IMR-90 (cell line): ENCODE results near the gene RAMP3. TPM values are rescaled to one million over a fixed set of nuclear protein-coding genes. Genes with fewer than 3 reads are reported as not detected.

Experiments
- ATAC-seq: fragments of 200-7000 bp; cut with Tn5 transposase; 2 replicates; pipeline ENCODE4 v1.9.1; 2020; ENCODE audit warnings: low read depth, mild to moderate bottlenecking, moderate library complexity
- BruUV-seq: library from RNA; stranded (reverse); fragments of 400-500 nt; replicated peaks from 2 replicates; lab custom pipeline; 2021; lab: Mats Ljungman, UMichigan
- CTCF ChIA-PET: fragments of 300-600 bp; formaldehyde crosslinking; extraction: SDS; loops from one replicate; lab custom pipeline; 2021; ENCODE audit warnings: antibody characterized with exemption; lab: Yijun Ruan, JAX
- POLR2A ChIA-PET: fragments of 300-600 bp; sonication (Branson Sonifier 250); formaldehyde crosslinking; loops from one replicate; lab custom pipeline; 2022; ENCODE audit warnings: antibody characterized with exemption; ENCODE audit not compliant: unreplicated experiment; lab: Charles Lee
- DNase-seq: peaks from one replicate; pipeline ENCODE4 v3.0.0; 2013
- H2AFZ ChIP-seq: replicated peaks from 2 replicates; pipeline ENCODE3; 2013; ENCODE audit warnings: low read length, mild to moderate bottlenecking; ENCODE audit not compliant: poor library complexity
- H2AK5ac ChIP-seq: 2 replicates; pipeline ENCODE4 v1.6.1; 2013; ENCODE audit warnings: low read depth, low read length, inconsistent platforms
- H2AK9ac ChIP-seq: replicated peaks from 2 replicates; pipeline ENCODE3; 2013; ENCODE audit warnings: mild to moderate bottlenecking, low read depth, low read length, moderate library complexity; ENCODE audit not compliant: poor library complexity
- H2BK120ac ChIP-seq: 2 replicates; pipeline ENCODE4 v1.6.1; 2013; ENCODE audit warnings: low read depth, low read length, inconsistent platforms
- H2BK15ac ChIP-seq: 3 replicates; pipeline ENCODE4 v1.6.1; 2013; ENCODE audit warnings: low read depth, low read length, inconsistent platforms
- H2BK20ac ChIP-seq: 2 replicates; pipeline ENCODE4 v1.6.1; 2013; ENCODE audit warnings: low read depth, mild to moderate bottlenecking, inconsistent platforms, low read length, moderate library complexity
- H2BK5ac ChIP-seq: 2 replicates; pipeline ENCODE4 v1.6.1; 2013; ENCODE audit warnings: mild to moderate bottlenecking, low read depth, low read length, inconsistent platforms; ENCODE audit not compliant: poor library complexity, severe bottlenecking
- H3K14ac ChIP-seq: replicated peaks from 2 replicates; pipeline ENCODE4 v1.6.1; 2013; ENCODE audit warnings: low read depth, low read length, inconsistent platforms
- H3K18ac ChIP-seq: 2 replicates; pipeline ENCODE4 v1.6.1; 2013; ENCODE audit warnings: low read depth, low read length, control low read depth
- H3K23ac ChIP-seq: 2 replicates; pipeline ENCODE4 v1.6.1; 2013; ENCODE audit warnings: low read depth, low read length, inconsistent platforms
- H3K27ac ChIP-seq: 2 replicates; pipeline ENCODE4 v1.5.1; 2013; ENCODE audit warnings: mild to moderate bottlenecking, control low read depth, low read length; ENCODE audit not compliant: insufficient read depth
- H3K27me3 ChIP-seq: 2 replicates; pipeline ENCODE4 v1.6.1; 2013; ENCODE audit warnings: low read length; ENCODE audit not compliant: control insufficient read depth, insufficient read depth
- H3K36me3 ChIP-seq: 2 replicates; pipeline ENCODE4 v1.6.1; 2013; ENCODE audit warnings: low read length, mixed read lengths; ENCODE audit not compliant: control insufficient read depth, insufficient read depth
- H3K4ac ChIP-seq: 2 replicates; pipeline ENCODE4 v1.6.1; 2013; ENCODE audit warnings: low read depth, low read length, inconsistent platforms
- H3K4me1 ChIP-seq: 2 replicates; pipeline ENCODE4 v1.6.1; 2013; ENCODE audit warnings: low read length, mixed read lengths; ENCODE audit not compliant: control insufficient read depth, insufficient read depth
- H3K4me2 ChIP-seq: 2 replicates; pipeline ENCODE4 v1.6.1; 2013; ENCODE audit warnings: low read depth, mild to moderate bottlenecking, control low read depth, low read length, moderate library complexity
- H3K4me3 ChIP-seq: 2 replicates; pipeline ENCODE4 v1.5.1; 2013; ENCODE audit warnings: low read depth, mild to moderate bottlenecking, control low read depth, low read length, moderate library complexity; ENCODE audit not compliant: insufficient read depth
- H3K56ac ChIP-seq: 2 replicates; pipeline ENCODE4 v1.6.1; 2013; ENCODE audit warnings: low read length, inconsistent platforms; ENCODE audit not compliant: insufficient read depth; ENCODE audit errors: extremely low read depth
- H3K79me1 ChIP-seq, 2 experiments: 2 replicates each; pipeline ENCODE4 v1.6.1; 2013; ENCODE audit warnings: low read length in 2 of 2, inconsistent platforms in 1 of 2, low read depth in 1 of 2
- H3K9ac ChIP-seq: 2 replicates; pipeline ENCODE4 v1.6.1; 2013; ENCODE audit warnings: low read depth, low read length, control low read depth
- H3K9me1 ChIP-seq: 2 replicates; pipeline ENCODE4 v1.6.1; 2013; ENCODE audit warnings: low read length, inconsistent platforms; ENCODE audit not compliant: insufficient read depth
- H3K9me3 ChIP-seq: 2 replicates; pipeline ENCODE4 v1.6.1; 2013; ENCODE audit warnings: low read length; ENCODE audit not compliant: control insufficient read depth, insufficient read depth
- H4K20me1 ChIP-seq: 2 replicates; pipeline ENCODE4 v1.6.1; 2013; ENCODE audit warnings: low read length, inconsistent platforms; ENCODE audit not compliant: insufficient read depth
- H4K5ac ChIP-seq: 2 replicates; pipeline ENCODE4 v1.6.1; 2013; ENCODE audit warnings: mild to moderate bottlenecking, low read depth, low read length, control low read depth
- H4K8ac ChIP-seq, 2 experiments: 2 replicates each; pipeline ENCODE4 v1.6.1; 2013; ENCODE audit warnings: low read depth in 2 of 2, low read length in 2 of 2, control low read depth in 1 of 2, inconsistent platforms in 1 of 2
- H4K91ac ChIP-seq: 2 replicates; pipeline ENCODE4 v1.6.1; 2013; ENCODE audit warnings: low read depth, low read length, inconsistent platforms; ENCODE audit not compliant: insufficient read depth
- BHLHE40 ChIP-seq: fragments of 150-350 bp; IDR thresholded peaks from 2 replicates; pipeline ENCODE4 v1.6.1; 2016; ENCODE audit warnings: mild to moderate bottlenecking, low read depth, low read length
- CHD1 ChIP-seq: IDR thresholded peaks from 2 replicates; pipeline ENCODE4 v1.6.1; 2012; ENCODE audit warnings: low read depth, low read length, improper control_type of control experiment
- MAZ ChIP-seq: IDR thresholded peaks from 2 replicates; pipeline ENCODE4 v1.6.1; 2012; ENCODE audit warnings: low read depth, mild to moderate bottlenecking, low read length, improper control_type of control experiment, moderate library complexity, borderline replicate concordance
- NFE2L2 ChIP-seq: fragments of 150-350 bp; IDR thresholded peaks from 2 replicates; pipeline ENCODE4 v1.6.1; 2016; ENCODE audit warnings: low read depth, mild to moderate bottlenecking, low read length
- RAD21 ChIP-seq: IDR thresholded peaks from 2 replicates; pipeline ENCODE4 v1.6.1; 2012; ENCODE audit warnings: low read length, improper control_type of control experiment
- RCOR1 ChIP-seq: IDR thresholded peaks from 2 replicates; pipeline ENCODE4 v1.6.1; 2012; ENCODE audit warnings: mild to moderate bottlenecking, low read length, improper control_type of control experiment; ENCODE audit not compliant: insufficient replicate concordance
- WGBS, 2 experiments: methylation state at CpG; one replicate each; pipeline versions ENCODE4 v1.1.5 to v1.1.7; 2013; ENCODE audit warnings: missing lambda C conversion rate in 2 of 2; ENCODE audit not compliant: insufficient read length in 1 of 2; ENCODE audit errors: extremely low coverage in 2 of 2; 5-methylcytosine and 5-hydroxymethylcytosine counted together
- dilution Hi-C: fragments of 300-500 bp; cut with HindIII; formaldehyde crosslinking; loops from one replicate; pipeline ENCODE4 v1.14.3; 2018; ENCODE audit warnings: low sequenced_read_pairs; ENCODE audit not compliant: unreplicated experiment
- in situ Hi-C: fragments of 300-500 bp; cut with MboI; formaldehyde crosslinking; loops from 3 replicates; pipeline ENCODE4 v1.14.3; 2019; ENCODE audit warnings: low sequenced_read_pairs, inconsistent platforms, mixed read lengths
- intact Hi-C: fragments of 100-400 bp; cut with micrococcal nuclease; formaldehyde crosslinking; loops from 2 replicates; pipeline ENCODE4 v1.10.0; 2022
- polyA plus RNA-seq, 3 experiments: library from polyadenylated mRNA; depleted of rRNA; stranded (reverse); fragments of >200 nt; gene quantifications; 2 replicates each; pipeline ENCODE4 v1.2.3, GENCODE V29; 2012; ENCODE audit warnings: low replicate concordance in 1 of 3
- total RNA-seq: library from RNA; depleted of rRNA; stranded (reverse); fragments of >200 nt; gene quantifications from 2 replicates; pipeline ENCODE4 v1.2.3, GENCODE V29; 2012

The RAMP3 gene
- total and polyA plus RNA-seq, 2 of the 4 experiments (the other 2 are of a cell fraction): not detected

DNA sequence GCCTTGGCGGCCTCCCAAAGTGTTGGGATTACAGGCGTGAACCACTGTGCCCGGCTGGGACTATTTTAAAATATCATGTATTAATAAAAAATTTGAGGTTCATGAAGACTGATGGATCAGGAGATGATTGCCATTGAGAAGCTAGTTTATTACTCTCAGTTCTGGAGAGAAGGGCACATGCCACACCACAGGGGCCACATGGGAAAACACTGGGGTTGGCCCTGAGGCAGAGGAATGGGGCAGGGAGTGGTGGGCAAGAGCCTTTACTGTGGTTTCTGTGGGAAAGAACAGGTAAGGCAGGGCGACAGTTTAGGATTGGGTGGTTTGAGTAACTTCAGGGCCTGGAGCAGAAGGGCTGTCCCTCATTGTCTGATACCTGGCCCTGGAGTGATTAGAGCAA lies 39.3 kb upstream of the RAMP3 start:
- Histone ChIP-seq H3K4me2 (no peak overlapping the region), H3K27ac (no peak overlapping the region), H3K4me1 (no peaks in the 10 kb centered on the region), H3K4me3 (no peak overlapping the region), H3K27me3 (peaks cover 29% of the 10 kb centered on the region), H2BK5ac (no peak overlapping the region), H2AK5ac (no peak overlapping the region), H2BK20ac (no peak overlapping the region), H3K18ac (no peak overlapping the region), H3K14ac (no peak overlapping the region), H4K5ac (no peak overlapping the region), H2AK9ac (no peak overlapping the region), H4K8ac (no peak overlapping the region), H3K4ac (no peak overlapping the region), H3K9me1 (no peaks in the 10 kb centered on the region), H3K23ac (no peak overlapping the region), H3K56ac (no peak overlapping the region), H3K36me3 (no peaks in the 10 kb centered on the region), H2BK15ac (no peak overlapping the region), H3K9ac (no peak overlapping the region), H3K9me3 (no peaks in the 10 kb centered on the region), H3K79me1 (no peaks in the 10 kb centered on the region), H4K20me1 (no peaks in the 10 kb centered on the region), H4K91ac (no peak overlapping the region), H2AFZ (no peak overlapping the region), H2BK120ac (no peak overlapping the region)
- ChIA-PET CTCF (no interaction called here), POLR2A (interaction anchor here (0.6 kb wide), 1 partner anchor 233 kb away, joined by 4 read pairs; no protein-coding TSS in a partner anchor)
- dilution Hi-C loops (no loop called here), intact Hi-C loops (no loop called here), in situ Hi-C loops (no loop called here)
- DNase-seq: no peak
- no peak for TF ChIP-seq RAD21
- no peak for TF ChIP-seq CHD1
- no peak for TF ChIP-seq NFE2L2
- no peak for TF ChIP-seq MAZ
- no peak for TF ChIP-seq RCOR1
- no peak for TF ChIP-seq BHLHE40
- ATAC-seq: no peak
- 75% methylated on average over 1 of the region's 4 CpGs; no CpG with 5 or more reads in 1 of the 2 experiments for WGBS, 2 experiments
- BruUV-seq: no TSS peak
